ENCODE data around the gene FBLN7.
"Not testable (repeated sequence)": the region's sequence is repeated elsewhere in the genome, so short reads cannot be mapped to it uniquely, and the experiment has no call there.

FBLN7 gene

DNA sequence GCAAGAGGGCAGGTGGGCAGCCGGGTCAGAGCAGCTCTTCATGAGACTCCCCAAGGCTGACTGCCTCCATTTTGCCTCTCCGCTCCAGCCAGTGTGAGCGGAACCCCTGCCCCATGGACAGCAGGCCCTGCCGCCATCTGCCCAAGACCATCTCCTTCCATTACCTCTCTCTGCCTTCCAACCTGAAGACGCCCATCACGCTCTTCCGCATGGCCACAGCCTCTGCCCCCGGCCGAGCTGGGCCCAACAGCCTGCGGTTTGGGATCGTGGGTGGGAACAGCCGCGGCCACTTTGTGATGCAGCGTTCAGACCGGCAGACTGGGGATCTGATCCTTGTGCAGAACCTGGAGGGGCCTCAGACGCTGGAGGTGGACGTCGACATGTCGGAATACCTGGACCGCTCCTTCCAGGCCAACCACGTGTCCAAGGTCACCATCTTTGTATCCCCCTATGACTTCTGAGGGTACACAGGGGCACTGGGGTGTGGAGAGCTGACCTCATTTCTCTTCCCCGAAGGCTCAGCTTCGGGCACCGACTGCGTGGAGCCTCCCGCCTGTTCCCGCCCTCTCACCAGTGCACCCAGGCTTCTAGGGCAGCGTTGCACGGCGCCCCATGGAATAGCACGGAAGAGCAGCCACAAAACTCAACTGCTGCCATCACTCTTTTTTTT lies 49.0 kb downstream of the FBLN7 start:
- no peak for DNase-seq

DNA sequence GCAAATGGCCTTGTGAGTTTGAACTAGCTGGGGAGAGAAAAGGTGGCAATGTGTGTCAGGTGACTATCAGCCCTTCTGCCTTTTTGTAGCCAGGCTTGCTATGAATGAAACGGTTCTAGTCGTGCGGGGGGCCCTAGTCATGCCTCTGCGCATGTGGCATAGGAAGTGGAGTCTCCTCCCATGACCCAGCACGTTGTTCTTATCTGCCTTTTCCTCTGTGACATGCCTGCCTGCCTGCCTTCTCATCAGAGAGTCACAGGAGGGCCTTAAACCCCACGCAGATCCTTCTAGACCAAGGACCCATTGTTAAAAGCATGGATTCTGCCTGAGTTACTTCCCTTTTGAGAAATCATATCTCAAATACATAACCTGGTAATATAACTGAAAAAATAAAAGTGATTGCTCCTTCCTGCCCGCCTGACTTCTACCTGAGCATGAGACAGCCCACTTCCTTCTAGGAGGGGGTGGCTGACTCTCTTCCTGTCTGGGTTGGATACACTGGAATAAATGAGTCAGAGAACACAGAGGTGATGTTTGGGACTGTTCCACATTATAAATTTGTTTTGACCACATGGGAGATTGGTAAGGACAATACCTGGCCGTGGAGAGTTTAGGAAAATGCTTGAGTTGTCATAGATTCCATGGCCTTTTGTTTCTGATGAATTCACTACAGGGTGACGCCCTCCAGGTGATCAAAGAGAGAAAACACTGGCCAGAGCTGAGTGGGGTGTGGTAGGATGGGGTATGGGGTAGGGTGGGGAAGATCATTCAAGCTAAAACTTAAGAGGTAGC lies 49.8 kb downstream of the FBLN7 start:
- DNase-seq: no peak

DNA sequence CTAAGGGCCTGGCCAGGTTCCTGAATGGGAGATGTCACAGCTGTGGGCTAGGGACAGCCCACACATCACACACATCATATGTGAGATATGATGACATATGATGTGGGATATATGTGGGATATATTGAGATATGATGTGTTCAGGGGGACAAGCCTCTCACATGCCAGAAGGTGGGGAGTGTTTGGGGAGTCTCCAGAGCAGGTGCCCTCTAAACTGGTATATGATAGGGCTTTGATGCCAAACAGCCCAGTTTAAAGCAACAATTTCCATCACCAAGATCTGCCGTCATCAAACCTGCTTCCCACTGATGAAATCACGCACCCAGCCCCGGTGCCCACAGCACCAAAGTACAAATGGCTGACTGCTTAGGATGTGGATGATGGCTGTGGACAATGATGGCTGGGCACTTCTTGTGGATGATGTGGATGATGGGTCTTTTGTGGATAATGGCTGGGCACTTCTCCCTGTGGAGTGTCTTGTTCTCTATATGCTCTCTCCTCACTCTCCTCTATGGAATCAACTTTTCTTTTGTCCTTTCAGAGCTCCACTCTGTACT lies 50.9 kb downstream of the FBLN7 start:
- DNase-seq: no peak

DNA sequence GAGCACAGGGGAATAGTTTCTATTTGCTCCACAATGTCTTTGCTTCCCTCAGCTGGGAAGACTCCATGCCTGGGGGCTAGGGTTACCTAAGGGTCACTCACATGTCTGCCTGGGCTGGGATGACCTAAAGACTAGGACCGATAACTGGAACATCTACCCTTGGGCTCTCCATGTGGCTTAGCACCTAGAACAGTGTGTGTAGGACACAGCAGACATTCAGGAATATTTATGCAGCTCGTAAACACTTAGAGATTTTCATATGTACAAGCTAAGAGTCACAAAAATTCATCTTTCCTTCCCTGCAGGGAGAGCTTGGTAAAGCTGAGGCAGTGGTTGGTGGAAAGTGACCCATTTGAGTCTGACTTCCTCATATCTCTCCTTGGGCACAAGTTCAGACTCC lies 55.8 kb downstream of the FBLN7 start:
- no peak for DNase-seq

DNA sequence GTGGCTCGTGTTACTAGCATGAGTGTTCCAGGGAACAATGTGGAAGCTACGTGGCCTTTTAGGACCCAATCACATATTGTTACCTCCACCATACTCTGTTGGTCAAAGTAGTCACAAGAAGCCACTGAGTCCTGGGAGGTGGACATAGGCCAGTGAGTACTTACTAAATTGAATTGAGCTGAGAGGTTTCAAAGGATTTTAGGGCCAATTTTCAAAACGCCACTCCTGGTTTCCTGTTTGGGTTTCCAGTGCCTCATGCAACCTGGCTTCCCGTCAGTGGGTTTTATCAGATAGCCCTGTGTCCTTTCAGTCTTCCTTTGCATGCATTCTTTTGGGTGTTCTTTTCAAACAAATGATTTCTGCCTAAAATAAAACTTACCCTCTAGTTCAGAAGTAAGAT lies 56.3 kb downstream of the FBLN7 start:
- DNase-seq: no peak

DNA sequence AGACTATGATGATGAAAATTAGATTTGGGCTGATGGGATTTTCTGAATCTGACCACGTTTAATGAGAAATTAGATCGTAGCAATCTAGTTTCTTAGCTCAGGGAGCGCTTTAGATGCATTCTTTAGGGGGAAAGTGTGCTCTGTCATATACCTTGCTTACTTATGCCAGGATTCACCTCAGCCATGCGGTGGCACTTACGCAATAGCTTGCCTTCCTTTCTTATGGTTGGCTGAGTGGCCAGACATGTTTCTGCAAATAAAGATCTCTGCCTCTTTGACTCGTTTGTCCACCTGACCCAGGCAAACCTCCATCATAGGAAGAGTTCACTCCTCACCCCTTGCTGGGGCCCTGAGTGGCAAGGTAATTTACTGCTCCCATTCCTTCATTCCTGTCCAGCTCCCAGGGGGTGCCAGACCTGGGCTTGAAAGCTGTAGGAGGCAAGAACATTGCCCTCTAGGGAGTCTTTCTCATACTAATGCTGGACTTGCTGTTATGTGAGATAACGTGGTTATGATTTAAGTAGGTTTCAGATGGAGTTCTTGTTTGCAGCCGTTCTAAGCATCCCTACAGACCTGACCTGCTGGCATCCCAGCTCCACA lies 57.1 kb downstream of the FBLN7 start:
- DNase-seq: no peak

DNA sequence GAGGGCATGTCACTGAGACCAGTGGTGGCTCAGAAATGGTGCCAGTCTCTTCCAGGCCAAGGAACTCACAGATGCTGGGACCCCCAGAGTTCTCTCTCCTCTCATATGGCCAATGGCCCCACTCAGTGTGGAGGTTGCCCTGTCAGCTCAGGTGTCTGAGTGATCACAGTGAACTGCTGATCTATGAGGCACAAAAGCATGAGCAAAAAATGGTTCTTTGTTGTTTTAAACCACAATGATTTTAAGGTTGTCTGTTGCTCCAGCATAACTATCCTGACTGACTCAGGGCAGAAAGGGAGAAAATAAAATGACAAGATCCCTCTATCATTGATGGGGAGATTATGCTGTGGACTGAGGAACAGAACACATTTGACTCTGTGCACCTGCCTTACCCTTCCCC lies 57.8 kb downstream of the FBLN7 start:
- no peak for DNase-seq

DNA sequence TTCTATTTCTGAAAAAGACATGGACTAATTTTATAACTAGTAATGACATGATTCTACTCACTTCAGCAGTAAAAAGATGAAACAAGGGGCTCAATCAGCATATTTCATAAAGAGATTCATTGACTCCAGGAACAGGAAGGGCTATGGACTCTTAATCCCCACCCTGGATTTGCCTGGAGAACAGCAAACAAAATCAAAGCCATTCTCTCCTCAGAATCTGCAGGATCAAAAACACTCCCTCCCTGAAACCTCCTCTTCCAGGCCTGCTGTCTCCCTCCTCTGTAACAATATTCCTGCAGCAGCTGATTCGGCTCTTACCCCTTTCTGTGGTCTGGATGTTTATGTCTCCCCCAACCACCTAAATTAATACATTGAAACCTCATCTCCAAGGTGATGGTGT lies 59.7 kb downstream of the FBLN7 start:
- DNase-seq: no peak

DNA sequence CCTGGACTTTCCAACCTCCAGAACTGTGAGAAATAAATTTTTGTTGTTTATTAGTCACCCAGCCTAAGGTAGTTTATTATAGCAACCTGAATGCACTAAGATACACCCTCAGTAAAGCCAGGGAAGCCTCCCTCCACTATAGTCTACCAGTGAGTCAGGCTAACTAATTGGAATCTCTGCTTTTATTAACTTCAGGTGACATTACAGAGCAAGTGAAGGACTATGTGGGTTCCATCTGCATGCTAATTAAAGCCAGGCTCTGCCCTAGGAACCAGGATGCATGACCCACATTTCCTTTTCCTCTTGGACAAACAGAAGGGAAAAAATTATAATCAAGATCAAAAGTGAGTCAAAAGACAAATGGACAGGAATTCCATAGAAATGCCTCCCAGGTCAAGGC lies 60.6 kb downstream of the FBLN7 start:
- no peak for DNase-seq

DNA sequence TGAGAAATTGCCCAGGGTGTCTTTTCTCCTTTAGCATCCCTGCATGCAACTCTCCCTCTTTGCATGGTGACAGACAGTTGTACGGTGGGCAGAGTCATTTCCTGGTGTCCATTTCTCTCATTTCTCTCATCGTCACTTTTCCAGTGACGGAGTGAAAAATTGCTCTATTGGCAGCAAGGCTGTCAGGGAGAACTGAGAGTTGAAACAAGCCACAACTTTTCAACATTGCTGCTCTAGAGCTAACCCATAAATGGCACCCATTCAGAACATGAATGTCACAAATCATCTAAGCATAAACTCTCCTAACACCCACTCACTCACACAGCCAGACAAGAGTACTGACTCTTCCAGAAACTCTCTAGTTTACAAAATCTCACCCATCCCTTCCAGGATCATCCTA lies 61.0 kb downstream of the FBLN7 start:
- no peak for DNase-seq

DNA sequence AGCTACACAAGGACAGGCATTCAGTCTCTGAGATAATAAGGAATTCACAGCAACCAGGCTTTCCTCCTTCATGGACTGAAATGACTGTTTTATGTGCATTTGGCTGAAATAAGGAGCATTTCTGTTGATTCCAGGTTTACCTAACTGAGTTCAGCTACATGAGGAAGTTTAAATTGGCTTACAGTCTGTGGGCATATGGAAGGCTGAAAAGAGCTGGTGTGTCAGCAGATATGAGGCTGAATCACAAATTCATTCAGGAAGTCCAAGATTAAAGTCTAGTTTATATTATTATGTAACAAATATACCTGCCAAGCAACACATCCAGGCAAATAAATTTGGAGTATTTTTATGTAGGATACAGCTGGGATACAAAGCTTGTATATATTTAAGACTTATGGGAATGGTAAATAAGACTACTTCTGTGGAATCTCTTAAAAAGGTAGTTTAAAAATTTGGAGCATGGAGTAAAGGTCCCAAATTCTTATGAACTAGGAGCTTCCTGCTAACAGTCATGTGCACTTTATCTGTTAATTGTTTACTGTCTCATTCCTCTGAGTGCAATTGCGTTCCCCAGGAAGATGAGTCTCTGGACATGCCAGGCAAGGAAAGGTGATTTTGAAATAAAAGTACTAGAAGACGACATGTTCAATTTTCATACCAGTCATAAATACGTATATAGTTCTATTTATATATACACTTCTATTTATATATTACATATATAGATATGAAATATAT lies 63.7 kb downstream of the FBLN7 start:
- DNase-seq: no peak

DNA sequence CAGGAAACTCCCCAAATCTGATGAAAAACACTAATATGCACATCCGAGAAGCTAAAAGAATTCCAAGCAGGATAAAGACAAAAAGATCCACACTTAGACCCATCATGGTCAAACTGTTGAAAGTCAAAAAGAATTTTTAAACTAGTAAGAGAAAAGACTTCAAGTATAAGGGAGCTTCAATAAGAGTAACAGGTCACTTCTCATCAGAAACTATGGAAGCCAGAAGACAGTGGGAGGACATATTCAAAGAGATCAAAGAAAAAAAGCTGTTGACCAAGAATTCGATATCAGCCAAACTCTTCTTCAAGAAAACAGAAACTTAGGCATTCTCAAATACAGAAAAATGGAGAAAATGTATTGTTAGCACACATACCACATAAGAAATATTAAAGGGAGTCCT lies 66.2 kb downstream of the FBLN7 start:
- no peak for DNase-seq

DNA sequence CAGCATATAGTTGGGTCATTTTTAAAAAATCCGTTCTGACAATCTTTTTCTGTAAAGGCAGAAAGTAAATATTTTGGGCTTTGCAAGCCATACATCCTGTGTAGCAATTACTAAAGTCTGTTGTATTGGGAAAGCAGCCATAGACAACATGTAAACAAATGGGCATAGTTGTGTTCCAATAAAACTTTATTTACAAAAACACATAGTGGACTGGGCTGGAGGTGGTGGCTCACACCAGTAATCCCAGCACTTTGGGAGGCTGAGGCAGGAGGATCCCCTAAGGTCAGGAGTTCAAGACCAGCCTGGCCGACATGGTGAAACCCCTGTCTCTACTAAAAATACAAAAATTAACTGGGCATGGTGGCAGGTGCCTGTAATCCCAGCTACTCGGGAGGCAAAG lies 69.7 kb downstream of the FBLN7 start:
- not testable (repeated sequence) for DNase-seq

DNA sequence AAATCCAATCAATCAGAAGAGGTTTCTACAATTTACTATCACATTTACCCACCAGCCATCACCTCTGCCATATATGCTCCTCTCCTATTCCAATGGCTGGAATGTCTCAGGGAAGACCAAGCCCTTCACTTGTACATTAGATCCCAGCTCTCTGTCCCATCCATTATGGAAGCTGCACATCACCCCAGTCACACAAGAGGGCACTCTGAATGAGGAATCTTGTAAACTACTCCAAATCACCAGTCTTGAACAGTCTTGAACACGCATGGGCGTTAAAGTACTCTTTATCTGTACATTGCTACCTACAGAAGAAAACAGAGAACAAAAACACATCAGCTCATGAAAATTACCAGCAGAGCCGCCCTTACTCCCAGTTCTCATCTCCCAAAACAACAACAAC lies 78.0 kb downstream of the FBLN7 start:
- DNase-seq: no peak

DNA sequence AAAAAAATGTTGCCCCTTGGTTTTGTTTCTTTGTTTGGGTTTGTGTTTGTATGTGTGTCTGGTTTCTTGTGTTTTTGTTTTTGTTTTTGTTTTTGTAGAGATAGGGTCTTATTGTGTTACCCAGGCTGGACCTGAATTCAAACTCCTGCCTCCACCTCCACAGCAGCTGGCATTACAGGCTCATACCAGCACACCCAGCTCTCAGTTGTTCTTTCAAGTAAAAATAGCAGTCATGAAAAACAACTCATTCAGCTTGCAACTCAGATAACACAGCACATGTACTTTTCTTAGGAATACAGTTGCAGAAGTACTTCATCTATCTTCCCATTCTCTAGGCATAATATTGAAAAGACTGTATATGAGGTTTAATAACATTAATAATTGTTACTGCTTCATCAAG lies 79.7 kb downstream of the FBLN7 start:
- DNase-seq: no peak

DNA sequence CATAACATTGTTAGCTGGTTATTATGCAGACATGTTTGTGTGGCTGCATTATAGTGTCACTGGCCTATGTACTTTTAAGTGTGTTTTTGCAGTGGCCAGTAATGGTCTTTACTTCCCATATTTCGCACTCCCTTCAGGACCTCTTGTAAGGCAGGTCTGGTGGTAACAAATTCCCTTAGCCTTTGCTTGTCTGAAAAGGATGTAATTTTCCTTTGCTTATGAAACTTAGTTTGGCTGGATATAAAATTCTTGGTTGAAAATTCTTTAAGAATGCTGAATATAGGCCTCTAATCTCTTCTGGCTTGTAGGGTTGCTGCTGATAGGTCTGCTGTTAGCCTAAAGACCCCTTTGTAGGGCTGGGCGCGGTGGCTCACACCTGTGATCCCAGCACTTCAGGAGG lies 82.0 kb downstream of the FBLN7 start:
- DNase-seq: no peak

DNA sequence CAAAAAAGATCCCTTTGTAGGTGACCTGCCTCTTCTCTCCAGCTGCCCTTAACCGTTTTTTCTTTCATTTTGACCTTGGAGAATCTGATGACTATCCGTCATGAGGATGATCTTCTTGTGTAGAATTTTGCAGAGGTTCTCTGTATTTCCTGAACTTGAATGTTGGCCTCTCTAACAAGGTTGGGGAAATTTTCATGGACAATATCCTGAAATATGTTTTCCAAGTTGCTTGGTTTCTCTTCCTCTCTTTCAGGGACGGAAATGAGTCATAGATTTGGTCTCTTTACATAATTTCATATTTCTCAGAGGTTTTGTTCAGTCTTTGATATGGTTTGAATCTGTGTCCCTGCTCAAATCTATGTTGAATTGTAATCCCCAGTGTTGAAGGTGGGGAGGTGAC lies 82.6 kb downstream of the FBLN7 start:
- DNase-seq: no peak

DNA sequence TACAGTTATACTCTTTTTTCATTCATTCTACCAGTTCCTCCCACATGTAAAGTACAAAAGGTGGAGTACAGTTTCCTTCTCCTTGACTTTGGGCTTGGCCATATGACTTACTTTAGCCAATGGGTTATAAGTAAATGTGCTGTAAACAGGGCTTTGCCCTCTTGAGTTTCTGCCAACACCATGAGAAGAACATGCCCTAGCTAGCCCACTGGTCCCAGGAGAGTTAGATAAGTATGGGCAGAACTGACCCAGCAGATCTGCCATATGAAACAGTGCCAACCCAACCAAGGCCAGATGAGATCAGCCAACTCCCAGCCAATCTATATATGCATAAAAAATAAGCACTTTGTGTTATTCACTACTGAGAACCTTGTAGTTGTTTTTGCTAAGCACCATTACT lies 91.2 kb downstream of the FBLN7 start:
- no peak for DNase-seq

DNA sequence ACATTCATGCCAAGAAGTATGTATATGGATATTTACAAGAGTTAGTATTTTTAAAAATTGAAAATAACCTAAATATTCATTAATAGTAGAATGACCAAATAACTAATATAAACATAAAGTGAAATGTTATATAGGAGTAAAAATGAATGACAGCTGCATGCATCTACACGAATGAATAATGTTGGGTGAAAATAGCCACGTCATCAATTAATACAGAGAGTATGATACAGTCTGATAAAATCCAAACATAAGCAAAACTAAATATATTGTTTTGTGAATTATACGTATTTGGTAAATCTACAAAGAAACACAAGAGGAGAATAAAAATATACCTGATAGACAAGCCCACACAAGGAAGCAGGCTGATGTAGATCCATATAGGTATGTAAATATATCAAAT lies 92.2 kb downstream of the FBLN7 start:
- DNase-seq: no peak

Data from GDM1 (cell line).